ENCODE measurements around the gene NPR1.

DNA sequence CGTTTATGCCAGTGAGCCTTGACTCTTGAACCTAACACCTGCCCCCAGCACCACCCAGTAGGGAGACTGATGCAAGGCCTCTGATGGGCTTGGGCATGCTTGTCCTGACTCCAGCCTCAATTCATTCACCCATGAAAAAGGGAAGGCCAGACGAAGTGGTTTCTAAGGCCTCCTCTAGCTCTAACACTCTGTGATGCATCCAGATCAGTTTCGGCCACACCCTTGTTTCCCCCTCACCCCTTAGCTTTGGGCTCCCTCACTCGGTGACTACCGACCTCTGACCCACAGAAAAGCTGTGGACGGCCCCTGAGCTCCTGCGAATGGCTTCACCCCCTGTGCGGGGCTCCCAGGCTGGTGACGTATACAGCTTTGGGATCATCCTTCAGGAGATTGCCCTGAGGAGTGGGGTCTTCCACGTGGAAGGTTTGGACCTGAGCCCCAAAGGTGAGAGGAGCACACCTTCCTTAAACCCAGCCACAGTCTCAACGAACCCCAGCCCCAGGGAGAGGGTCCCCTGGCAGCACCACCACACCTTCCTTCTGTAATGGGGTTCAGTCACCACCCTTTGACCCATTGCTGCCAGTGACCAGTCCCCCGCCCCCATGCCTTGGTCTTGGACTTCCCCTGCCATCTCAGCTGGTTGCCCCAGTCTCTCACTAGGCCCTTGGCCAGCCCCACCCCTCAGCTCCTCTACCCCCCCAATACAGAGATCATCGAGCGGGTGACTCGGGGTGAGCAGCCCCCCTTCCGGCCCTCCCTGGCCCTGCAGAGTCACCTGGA lies 9.0 kb downstream of the NPR1 start:
- no peak for TF ChIP-seq CREB1 (CRISPR knock-in tag; IDR thresholded peaks at IDR 0.05)
- TF ChIP-seq CTCF (IDR thresholded peaks at IDR 0.05) = no peak
- TF ChIP-seq SP1 (CRISPR knock-in tag; conservative IDR thresholded peaks at IDR 0.05) = no peak
- TF ChIP-seq, protein P1, sequence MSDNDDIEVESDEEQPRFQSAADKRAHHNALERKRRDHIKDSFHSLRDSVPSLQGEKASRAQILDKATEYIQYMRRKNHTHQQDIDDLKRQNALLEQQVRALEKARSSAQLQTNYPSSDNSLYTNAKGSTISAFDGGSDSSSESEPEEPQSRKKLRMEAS (CRISPR knock-in tag; IDR thresholded peaks at IDR 0.05) = no peak
- no peak for TF ChIP-seq USF2 (CRISPR knock-in tag; IDR thresholded peaks at IDR 0.05)
- TF ChIP-seq NR2C2 (CRISPR knock-in tag; IDR thresholded peaks at IDR 0.05) = no peak
